ENCODE results near the gene ALK.
A peak's percentile ranks its signal among the peaks of the same experiment; 100 is the strongest.
"Not testable (repeated sequence)": the region's sequence is repeated elsewhere in the genome, so short reads cannot be mapped to it uniquely, and the experiment has no call there.

DNA sequence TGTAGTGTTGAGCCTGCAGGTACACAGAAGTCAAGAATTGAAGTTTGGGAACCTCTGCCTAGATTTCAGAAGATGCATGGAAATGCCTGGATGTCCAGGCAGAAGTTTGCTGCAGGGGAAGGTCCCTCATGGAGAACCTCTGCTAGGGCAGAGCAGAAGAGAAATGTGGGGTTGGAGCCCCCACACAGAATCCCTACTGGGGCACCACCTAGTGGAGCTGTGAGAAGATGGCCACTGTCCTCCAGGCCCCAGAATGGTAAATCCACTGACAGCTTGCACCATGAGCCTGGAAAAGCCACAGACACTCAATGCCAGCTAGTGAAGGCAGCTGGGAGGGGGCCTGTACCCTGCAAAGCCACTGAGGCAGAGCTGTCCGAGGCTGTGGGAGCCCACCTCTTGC lies 97.2 kb downstream of the ALK start:
- TF ChIP-seq, protein P1, sequence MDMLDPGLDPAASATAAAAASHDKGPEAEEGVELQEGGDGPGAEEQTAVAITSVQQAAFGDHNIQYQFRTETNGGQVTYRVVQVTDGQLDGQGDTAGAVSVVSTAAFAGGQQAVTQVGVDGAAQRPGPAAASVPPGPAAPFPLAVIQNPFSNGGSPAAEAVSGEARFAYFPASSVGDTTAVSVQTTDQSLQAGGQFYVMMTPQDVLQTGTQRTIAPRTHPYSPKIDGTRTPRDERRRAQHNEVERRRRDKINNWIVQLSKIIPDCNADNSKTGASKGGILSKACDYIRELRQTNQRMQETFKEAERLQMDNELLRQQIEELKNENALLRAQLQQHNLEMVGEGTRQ (IDR thresholded peaks at IDR 0.05), result not testable (repeated sequence)
- not testable (repeated sequence) for TF ChIP-seq MAFK (IDR thresholded peaks at IDR 0.05; ENCODE audit: partially characterized antibody); CHD2 (IDR thresholded peaks at IDR 0.05; ENCODE audit: low read length, partially characterized antibody); GATA3 (IDR thresholded peaks at IDR 0.05; ENCODE audit: borderline replicate concordance); ESRRA (IDR thresholded peaks at IDR 0.05; ENCODE audit: borderline replicate concordance, low read length); EP300 (IDR thresholded peaks at IDR 0.05); NPAS2 (CRISPR knock-in tag; IDR thresholded peaks at IDR 0.05; ENCODE audit: borderline replicate concordance); POLR2A (IDR thresholded peaks at IDR 0.05; ENCODE audit: low read length); CEBPB (IDR thresholded peaks at IDR 0.05); NFE2L2 (conservative IDR thresholded peaks at IDR 0.05; ENCODE audit: low read length); CHD4 (IDR thresholded peaks at IDR 0.05; ENCODE audit: borderline replicate concordance); BHLHE40 (IDR thresholded peaks at IDR 0.05; ENCODE audit: low read depth, low read length)
- TF ChIP-seq, protein P2, sequence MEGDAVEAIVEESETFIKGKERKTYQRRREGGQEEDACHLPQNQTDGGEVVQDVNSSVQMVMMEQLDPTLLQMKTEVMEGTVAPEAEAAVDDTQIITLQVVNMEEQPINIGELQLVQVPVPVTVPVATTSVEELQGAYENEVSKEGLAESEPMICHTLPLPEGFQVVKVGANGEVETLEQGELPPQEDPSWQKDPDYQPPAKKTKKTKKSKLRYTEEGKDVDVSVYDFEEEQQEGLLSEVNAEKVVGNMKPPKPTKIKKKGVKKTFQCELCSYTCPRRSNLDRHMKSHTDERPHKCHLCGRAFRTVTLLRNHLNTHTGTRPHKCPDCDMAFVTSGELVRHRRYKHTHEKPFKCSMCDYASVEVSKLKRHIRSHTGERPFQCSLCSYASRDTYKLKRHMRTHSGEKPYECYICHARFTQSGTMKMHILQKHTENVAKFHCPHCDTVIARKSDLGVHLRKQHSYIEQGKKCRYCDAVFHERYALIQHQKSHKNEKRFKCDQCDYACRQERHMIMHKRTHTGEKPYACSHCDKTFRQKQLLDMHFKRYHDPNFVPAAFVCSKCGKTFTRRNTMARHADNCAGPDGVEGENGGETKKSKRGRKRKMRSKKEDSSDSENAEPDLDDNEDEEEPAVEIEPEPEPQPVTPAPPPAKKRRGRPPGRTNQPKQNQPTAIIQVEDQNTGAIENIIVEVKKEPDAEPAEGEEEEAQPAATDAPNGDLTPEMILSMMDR (IDR thresholded peaks at IDR 0.05), result 0 out of 3 replicates have a peak, but pooled peaks have one; percentile 7

Measured in A549 (cell line).